H1 (cell line): ENCODE measurements around the gene HDAC8. TPM values are rescaled to one million over a fixed set of nuclear protein-coding genes. Genes with fewer than 3 reads are reported as not detected.

Experiments
- CREB1 ChIP-seq: IDR thresholded peaks from 2 replicates; pipeline ENCODE4 v1.6.1; 2012; ENCODE audit warnings: inconsistent platforms
- CTCF ChIP-seq, 3 experiments: IDR thresholded peaks; 1 replicate in 2 of 3; 2 replicates in 1 of 3; pipeline versions ENCODE4 v1.5.1 to v1.6.1; 2011; ENCODE audit warnings: low read length in 3 of 3, mild to moderate bottlenecking in 3 of 3, inconsistent platforms in 2 of 3, low read depth in 1 of 3, moderate library complexity in 1 of 3; ENCODE audit not compliant: insufficient read depth in 1 of 3; ENCODE audit errors: control extremely low read depth in 1 of 3
- HDAC2 ChIP-seq, 2 experiments: fragments of 300-600 bp in 1 of 2; sonication (generic) in 1 of 2; IDR thresholded peaks; 2 replicates each; pipeline ENCODE4 v1.6.1; 2011 to 2012; ENCODE audit warnings: low read depth in 2 of 2, low read length in 2 of 2, mild to moderate bottlenecking in 2 of 2, moderate library complexity in 2 of 2, borderline replicate concordance in 1 of 2, inconsistent platforms in 1 of 2
- KDM5A ChIP-seq: fragments of 200-600 bp; IDR thresholded peaks from 2 replicates; pipeline ENCODE4 v1.7.1; 2012; ENCODE audit warnings: mild to moderate bottlenecking, low read length, inconsistent platforms, mixed read lengths
- MAFK ChIP-seq: IDR thresholded peaks from 2 replicates; pipeline ENCODE4 v1.6.1; 2012; ENCODE audit warnings: low read depth, mild to moderate bottlenecking, improper control_type of control experiment, low read length
- SP1 ChIP-seq: IDR thresholded peaks from 2 replicates; pipeline ENCODE4 v1.6.1; 2011; ENCODE audit warnings: low read depth, low read length
- polyA plus RNA-seq, 7 experiments: library from polyadenylated mRNA; depleted of rRNA in 3 of 7; stranded (reverse) in 5 of 7; unstranded in 2 of 7; fragments of >200 nt in 5 of 7; fragments of 200-250 nt in 2 of 7; gene quantifications; 1 replicate in 5 of 7; 2 replicates in 1 of 7; 4 replicates in 1 of 7; pipeline versions ENCODE4 v1.2.1 to v1.2.3, GENCODE V29; 2011 to 2013; ENCODE audit warnings: missing spikeins in 2 of 7, mixed read lengths in 2 of 7
- total RNA-seq: library from RNA; stranded (reverse); fragmentation: NEBNext Ultra II Directional; extraction: Animal tissue kit (Norgen Biotek cat#: 25700); gene quantifications from 2 replicates; pipeline ENCODE4 v1.2.1, GENCODE V29; 2021

HDAC8 gene
- total and polyA plus RNA-seq, 2 of the 8 experiments (the other 6 are each of a cell fraction or from before 2014, with no cell fraction given), result 9.7 to 20.3 TPM

DNA sequence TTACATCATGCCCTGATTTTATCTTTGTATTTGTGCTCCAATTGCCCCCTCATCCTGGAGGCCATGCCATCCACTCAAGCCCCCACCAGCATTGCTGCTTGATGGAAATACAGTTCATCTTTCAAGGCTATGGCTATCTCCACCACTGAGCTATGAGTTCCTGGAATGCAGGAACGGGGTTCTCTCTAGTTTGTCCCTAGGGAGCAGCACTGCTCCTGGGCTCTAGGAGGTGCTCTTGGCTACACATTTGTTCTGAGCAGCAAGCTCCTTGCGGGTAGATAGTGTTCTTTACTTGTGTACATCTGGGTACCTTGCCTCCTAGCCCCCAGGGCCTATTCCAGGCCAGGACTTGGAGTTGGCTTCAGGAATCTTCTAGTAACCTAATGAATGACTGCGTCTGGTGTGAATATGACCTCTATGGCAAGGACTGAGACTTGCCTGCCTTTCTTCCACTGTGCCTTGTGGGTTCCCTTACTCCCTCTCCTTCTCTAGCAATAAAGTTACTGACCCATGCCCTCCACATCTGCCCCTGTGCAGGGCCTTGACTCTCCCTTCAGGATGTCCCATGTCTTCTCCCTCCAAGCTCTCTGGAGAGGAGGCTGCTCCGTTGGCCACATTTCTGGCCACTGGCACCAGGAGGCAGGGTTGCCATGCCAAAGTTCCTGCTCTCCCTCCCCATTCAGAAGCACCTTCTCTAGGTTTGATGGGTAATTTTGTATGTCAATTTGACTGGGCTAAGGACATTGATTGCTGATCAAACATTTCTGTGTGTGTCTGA is 274.5 kb downstream of the HDAC8 start (continued):
- TF ChIP-seq CREB1 (no peak), CTCF (IDR thresholded peaks at IDR 0.05; ENCODE audit: control extremely low read depth in 1 of 3, insufficient read depth in 1 of 3, low read depth in 1 of 3, low read length in 3 of 3) (peak in 2 of 3 experiments; percentile 65 to 74; a peak in 3 of 4 replicates), SP1 (peak; percentile 62; the same call in 1 of the 2 replicates), KDM5A (no peak), HDAC2 (IDR thresholded peaks at IDR 0.05; ENCODE audit: borderline replicate concordance in 1 of 2, low read depth in 2 of 2, low read length in 2 of 2) (no peak), MAFK (no peak)
- TF ChIP-seq, all 59 proteins: peak for 4
